ENCODE measurements around the gene MACROD2.

MACROD2 gene

GRCh38 chr20:14865169-14865568 lies 869.9 kb downstream of the MACROD2 start:
- no peak for DNase-seq (ENCODE audit: low read depth, low spot score)

GRCh38 chr20:14865731-14866130 lies 870.4 kb downstream of the MACROD2 start:
- no peak for DNase-seq (ENCODE audit: low read depth, low spot score)

- DNase-seq (ENCODE audit: low read depth, low spot score), result no peak
Measured at GRCh38 chr20:14866841-14867514, 871.7 kb downstream of the MACROD2 start.

GRCh38 chr20:14877301-14878028 lies 882.1 kb downstream of the MACROD2 start:
- no peak for DNase-seq (ENCODE audit: low read depth, low spot score)

GRCh38 chr20:14878676-14879019 lies 883.3 kb downstream of the MACROD2 start:
- no peak for DNase-seq (ENCODE audit: low read depth, low spot score)

- no peak for DNase-seq (ENCODE audit: low read depth, low spot score)
Measured at GRCh38 chr20:14879020-14879697, 883.8 kb downstream of the MACROD2 start.

GRCh38 chr20:14879839-14880238 lies 884.5 kb downstream of the MACROD2 start:
- DNase-seq (ENCODE audit: low read depth, low spot score), result no peak

GRCh38 chr20:14881518-14881917 lies 886.2 kb downstream of the MACROD2 start:
- DNase-seq (ENCODE audit: low read depth, low spot score), result no peak

GRCh38 chr20:14882157-14882556 lies 886.8 kb downstream of the MACROD2 start:
- DNase-seq (ENCODE audit: low read depth, low spot score), result no peak

- DNase-seq (ENCODE audit: low read depth, low spot score), result no peak
Measured at GRCh38 chr20:14882846-14883245, 887.5 kb downstream of the MACROD2 start.

- no peak for DNase-seq (ENCODE audit: low read depth, low spot score)
Measured at GRCh38 chr20:14883324-14883723, 888.0 kb downstream of the MACROD2 start.

GRCh38 chr20:14885661-14886060 lies 890.3 kb downstream of the MACROD2 start:
- no peak for DNase-seq (ENCODE audit: low read depth, low spot score)

GRCh38 chr20:14888134-14888533 lies 892.8 kb downstream of the MACROD2 start:
- DNase-seq (ENCODE audit: low read depth, low spot score), result no peak

GRCh38 chr20:14889496-14890255 lies 894.4 kb downstream of the MACROD2 start:
- DNase-seq (ENCODE audit: low read depth, low spot score), result no peak

GRCh38 chr20:14890713-14891112 lies 895.4 kb downstream of the MACROD2 start:
- DNase-seq (ENCODE audit: low read depth, low spot score), result no peak

GRCh38 chr20:14892782-14893181 lies 897.5 kb downstream of the MACROD2 start:
- DNase-seq (ENCODE audit: low read depth, low spot score), result no peak

- no peak for DNase-seq (ENCODE audit: low read depth, low spot score)
Measured at GRCh38 chr20:14896569-14896968, 901.3 kb downstream of the MACROD2 start.

GRCh38 chr20:14897608-14898007 lies 902.3 kb downstream of the MACROD2 start:
- DNase-seq (ENCODE audit: low read depth, low spot score), result no peak

- DNase-seq (ENCODE audit: low read depth, low spot score), result no peak
Measured at GRCh38 chr20:14902432-14903089, 907.2 kb downstream of the MACROD2 start.

GRCh38 chr20:14906908-14907434 lies 911.7 kb downstream of the MACROD2 start:
- no peak for DNase-seq (ENCODE audit: low read depth, low spot score)

- no peak for DNase-seq (ENCODE audit: low read depth, low spot score)
Measured at GRCh38 chr20:14910126-14910525, 914.8 kb downstream of the MACROD2 start.

Data from smooth muscle cell of the brain vasculature (primary cell).